ENCODE data around the gene SAMD14.

The SAMD14 gene

GRCh38 chr17:50146927-50147665 is 17.1 kb upstream of the SAMD14 start:
- peaks cover 47% of the 10 kb centered on the region for H3K4me1 Mint-ChIP-seq (ENCODE audit: low read depth)
- H3K27ac Mint-ChIP-seq, result peak overlapping the region; percentile 91
- H3K9me3 Mint-ChIP-seq, result no peaks in the 10 kb centered on the region
- H3K27me3 Mint-ChIP-seq (ENCODE audit: low read depth), result no peaks in the 10 kb centered on the region
- peak overlapping the region; percentile 99 for H3K4me3 Mint-ChIP-seq
- peaks cover 47% of the 10 kb centered on the region for H3K36me3 Mint-ChIP-seq (ENCODE audit: low read depth)

GRCh38 chr17:50146230-50146926 is 16.4 kb upstream of the SAMD14 start:
- H3K27ac Mint-ChIP-seq, result peak overlapping the region; percentile 91
- peaks cover 54% of the 10 kb centered on the region for H3K36me3 Mint-ChIP-seq (ENCODE audit: low read depth)
- no peaks in the 10 kb centered on the region for H3K27me3 Mint-ChIP-seq (ENCODE audit: low read depth)
- peak overlapping the region; percentile 99 for H3K4me3 Mint-ChIP-seq
- H3K4me1 Mint-ChIP-seq (ENCODE audit: low read depth), result peaks cover 50% of the 10 kb centered on the region
- no peaks in the 10 kb centered on the region for H3K9me3 Mint-ChIP-seq

- Mint-ChIP-seq H3K36me3 (ENCODE audit: low read depth) (peaks cover 57% of the 10 kb centered on the region), H3K4me1 (ENCODE audit: low read depth) (peaks cover 56% of the 10 kb centered on the region), H3K27me3 (ENCODE audit: low read depth) (no peaks in the 10 kb centered on the region), H3K9me3 (no peaks in the 10 kb centered on the region), H3K27ac (peak overlapping the region; percentile 65), H3K4me3 (peak overlapping the region; percentile 99)
Measured at GRCh38 chr17:50145532-50146229, 15.7 kb upstream of the SAMD14 start.

GRCh38 chr17:50144845-50145531 is 15.0 kb upstream of the SAMD14 start:
- Mint-ChIP-seq H3K4me3 (peak overlapping the region; percentile 68), H3K27ac (peak overlapping the region; percentile 76), H3K27me3 (ENCODE audit: low read depth) (no peaks in the 10 kb centered on the region), H3K9me3 (no peaks in the 10 kb centered on the region), H3K4me1 (ENCODE audit: low read depth) (peaks cover 63% of the 10 kb centered on the region), H3K36me3 (ENCODE audit: low read depth) (peaks cover 63% of the 10 kb centered on the region)

- H3K4me3 Mint-ChIP-seq, result peak overlapping the region; percentile 11
- no peaks in the 10 kb centered on the region for H3K27me3 Mint-ChIP-seq (ENCODE audit: low read depth)
- H3K9me3 Mint-ChIP-seq, result no peaks in the 10 kb centered on the region
- peaks cover 67% of the 10 kb centered on the region for H3K4me1 Mint-ChIP-seq (ENCODE audit: low read depth)
- H3K36me3 Mint-ChIP-seq (ENCODE audit: low read depth), result peaks cover 69% of the 10 kb centered on the region
- peak overlapping the region; percentile 76 for H3K27ac Mint-ChIP-seq
Measured at GRCh38 chr17:50144355-50144754, 14.4 kb upstream of the SAMD14 start.

- Mint-ChIP-seq H3K4me1 (ENCODE audit: low read depth) (peaks cover 67% of the 10 kb centered on the region), H3K36me3 (ENCODE audit: low read depth) (peaks cover 74% of the 10 kb centered on the region), H3K27ac (peak overlapping the region; percentile 76), H3K4me3 (peak overlapping the region; percentile 11), H3K27me3 (ENCODE audit: low read depth) (no peaks in the 10 kb centered on the region), H3K9me3 (no peaks in the 10 kb centered on the region)
Measured at GRCh38 chr17:50143461-50144176, 13.7 kb upstream of the SAMD14 start.

GRCh38 chr17:50141745-50142110 is 11.8 kb upstream of the SAMD14 start:
- Mint-ChIP-seq H3K36me3 (ENCODE audit: low read depth) (peaks cover 78% of the 10 kb centered on the region), H3K4me3 (peak overlapping the region; percentile 85), H3K9me3 (no peaks in the 10 kb centered on the region), H3K27me3 (ENCODE audit: low read depth) (no peaks in the 10 kb centered on the region), H3K27ac (peak overlapping the region; percentile 93), H3K4me1 (ENCODE audit: low read depth) (peaks cover 75% of the 10 kb centered on the region)

- peak overlapping the region; percentile 86 for H3K4me3 Mint-ChIP-seq
- peaks cover 80% of the 10 kb centered on the region for H3K36me3 Mint-ChIP-seq (ENCODE audit: low read depth)
- H3K27me3 Mint-ChIP-seq (ENCODE audit: low read depth), result no peaks in the 10 kb centered on the region
- peaks cover 75% of the 10 kb centered on the region for H3K4me1 Mint-ChIP-seq (ENCODE audit: low read depth)
- H3K9me3 Mint-ChIP-seq, result no peaks in the 10 kb centered on the region
- peak overlapping the region; percentile 93 for H3K27ac Mint-ChIP-seq
Measured at GRCh38 chr17:50141026-50141744, 11.2 kb upstream of the SAMD14 start.

- peak overlapping the region; percentile 86 for H3K4me3 Mint-ChIP-seq
- H3K9me3 Mint-ChIP-seq, result no peaks in the 10 kb centered on the region
- H3K27ac Mint-ChIP-seq, result peak overlapping the region; percentile 90
- no peaks in the 10 kb centered on the region for H3K27me3 Mint-ChIP-seq (ENCODE audit: low read depth)
- peaks cover 69% of the 10 kb centered on the region for H3K4me1 Mint-ChIP-seq (ENCODE audit: low read depth)
- peaks cover 81% of the 10 kb centered on the region for H3K36me3 Mint-ChIP-seq (ENCODE audit: low read depth)
Measured at GRCh38 chr17:50139950-50140885, 10.3 kb upstream of the SAMD14 start.

GRCh38 chr17:50139185-50139783 is 9.3 kb upstream of the SAMD14 start:
- H3K4me1 Mint-ChIP-seq (ENCODE audit: low read depth), result peaks cover 64% of the 10 kb centered on the region
- H3K4me3 Mint-ChIP-seq, result peak overlapping the region; percentile 86
- H3K27me3 Mint-ChIP-seq (ENCODE audit: low read depth), result no peaks in the 10 kb centered on the region
- H3K9me3 Mint-ChIP-seq, result no peaks in the 10 kb centered on the region
- H3K36me3 Mint-ChIP-seq (ENCODE audit: low read depth), result peaks cover 77% of the 10 kb centered on the region
- peak overlapping the region; percentile 90 for H3K27ac Mint-ChIP-seq

GRCh38 chr17:50137042-50137441 is 7.1 kb upstream of the SAMD14 start:
- Mint-ChIP-seq H3K9me3 (no peaks in the 10 kb centered on the region), H3K36me3 (ENCODE audit: low read depth) (peaks cover 63% of the 10 kb centered on the region), H3K27ac (peak overlapping the region; percentile 41), H3K4me1 (ENCODE audit: low read depth) (peaks cover 50% of the 10 kb centered on the region), H3K4me3 (no peak overlapping the region), H3K27me3 (ENCODE audit: low read depth) (no peaks in the 10 kb centered on the region)

GRCh38 chr17:50136096-50136687 is 6.2 kb upstream of the SAMD14 start:
- Mint-ChIP-seq H3K27me3 (ENCODE audit: low read depth) (peaks cover 4% of the 10 kb centered on the region), H3K9me3 (no peaks in the 10 kb centered on the region), H3K4me3 (no peak overlapping the region), H3K36me3 (ENCODE audit: low read depth) (peaks cover 61% of the 10 kb centered on the region), H3K4me1 (ENCODE audit: low read depth) (peaks cover 49% of the 10 kb centered on the region), H3K27ac (no peak overlapping the region)
